GM13977 (cell line): ENCODE measurements around the gene MAPK1.

Source experiments
- DNase-seq: peaks from one replicate; pipeline ENCODE4 v3.0.0; 2012; ENCODE audit warnings: low spot score
- CTCF ChIP-seq: IDR thresholded peaks from 2 replicates; pipeline ENCODE4 v1.5.1; 2012; ENCODE audit warnings: mild to moderate bottlenecking, control low read depth; ENCODE audit not compliant: insufficient read depth; ENCODE audit errors: extremely low read depth, missing control alignments
- in situ Hi-C: fragments of 300-500 bp; cut with MboI; formaldehyde crosslinking; loops from one replicate; pipeline ENCODE4 v1.12.0; 2022; ENCODE audit warnings: low sequenced_read_pairs, low pct_unique_long_range_greater_than_20kb, mixed read lengths, inconsistent platforms; ENCODE audit not compliant: unreplicated experiment

MAPK1 gene

GRCh38 chr22:21761994-21762680 is 105.3 kb downstream of the MAPK1 start:
- in situ Hi-C loops, result no loop called here
- DNase-seq, result no peak
- no peak for TF ChIP-seq CTCF

- no peak for DNase-seq
- in situ Hi-C loops, result no loop called here
- TF ChIP-seq CTCF, result no peak
Measured at GRCh38 chr22:21761086-21761485, 106.4 kb downstream of the MAPK1 start.

GRCh38 chr22:21760640-21761039 is 106.8 kb downstream of the MAPK1 start:
- DNase-seq, result no peak
- TF ChIP-seq CTCF, result no peak
- in situ Hi-C loops, result no loop called here

GRCh38 chr22:21759646-21760376 is 107.6 kb downstream of the MAPK1 start:
- in situ Hi-C loops, result no loop called here
- no peak for TF ChIP-seq CTCF
- DNase-seq, result no peak

- DNase-seq, result no peak
- in situ Hi-C loops, result no loop called here
- no peak for TF ChIP-seq CTCF
Measured at GRCh38 chr22:21759093-21759492, 108.4 kb downstream of the MAPK1 start.

GRCh38 chr22:21758091-21758864 is 109.2 kb downstream of the MAPK1 start:
- no peak for TF ChIP-seq CTCF
- no peak for DNase-seq
- in situ Hi-C loops, result no loop called here
